Activated CD4-positive, alpha-beta T cell treated with anti-CD3 and anti-CD28 coated beads, Interleukin-2, amount 10 ng/mL, durations not matched to agents 24 days and 14 days (primary cell): ENCODE data around the gene N4BP2L1. TPM values are rescaled to one million over a fixed set of nuclear protein-coding genes. Genes with fewer than 3 reads are reported as not detected.
"Not testable (repeated sequence)": the region's sequence is repeated elsewhere in the genome, so short reads cannot be mapped to it uniquely, and the experiment has no call there.

ENCODE experiments used
- DNase-seq: peaks from one replicate; pipeline ENCODE4 v3.0.0; 2022
- H3K27ac Mint-ChIP-seq: one replicate; pipeline ENCODE4 v1.8.0; 2022; ENCODE audit warnings: mild to moderate bottlenecking, mixed read lengths
- H3K27me3 Mint-ChIP-seq: one replicate; pipeline ENCODE4 v1.8.0; 2022; ENCODE audit warnings: mixed read lengths
- H3K36me3 Mint-ChIP-seq: one replicate; pipeline ENCODE4 v1.8.0; 2022; ENCODE audit warnings: low read depth, mild to moderate bottlenecking, mixed read lengths
- H3K4me1 Mint-ChIP-seq: one replicate; pipeline ENCODE4 v1.8.0; 2021; ENCODE audit warnings: mixed read lengths
- H3K4me3 Mint-ChIP-seq: one replicate; pipeline ENCODE4 v1.8.0; 2022; ENCODE audit warnings: mild to moderate bottlenecking, moderate library complexity, mixed read lengths
- H3K9me3 Mint-ChIP-seq: one replicate; pipeline ENCODE4 v1.8.0; 2021; ENCODE audit warnings: mixed read lengths
- intact Hi-C: fragments of 100-400 bp; cut with micrococcal nuclease; formaldehyde crosslinking; loops from one replicate; pipeline ENCODE4 v1.15.1; 2023
- total RNA-seq: library from RNA; stranded (reverse); gene quantifications from 2 replicates; pipeline ENCODE4 v1.2.3, GENCODE V29; 2022

N4BP2L1 gene
- total RNA-seq, 1 donor from 2014 or later, result 16.6 TPM

GRCh38 chr13:32350839-32351441 is 77.0 kb downstream of the N4BP2L1 start:
- DNase-seq, H3K27ac Mint-ChIP-seq, H3K27me3 Mint-ChIP-seq, intact Hi-C loops, H3K4me3 Mint-ChIP-seq, H3K9me3 Mint-ChIP-seq: not testable (repeated sequence)
- Mint-ChIP-seq H3K4me1 (peaks cover 23% of the 10 kb centered on the region), H3K36me3 (peaks cover 43% of the 10 kb centered on the region)

Other genes starting within 250 kb of the N4BP2L1 start
- gene ZAR1L, start 112.8 kb downstream of the N4BP2L1 start, total RNA-seq, result 0.19 TPM in 1 of 2 replicates, not detected in the other
- 23.1 and 24.7 TPM in 2 replicates for gene BRCA2, start 112.6 kb downstream of the N4BP2L1 start, total RNA-seq
- 87.5 and 88.0 TPM in 2 replicates for gene N4BP2L2, start 110.7 kb upstream of the N4BP2L1 start, total RNA-seq
- 60.3 and 70.2 TPM in 2 replicates for gene PDS5B, start 158.3 kb upstream of the N4BP2L1 start, total RNA-seq